T-helper 17 cell (primary cell): ENCODE results near the gene CLEC18B. TPM values are rescaled to one million over a fixed set of nuclear protein-coding genes. Genes with fewer than 3 reads are reported as not detected.
"Not testable (repeated sequence)": the region's sequence is repeated elsewhere in the genome, so short reads cannot be mapped to it uniquely, and the experiment has no call there.

Source experiments
- ATAC-seq: fragments of 150-1000 bp; cut with Tn5 transposase; 2 replicates; pipeline ENCODE4 v1.10.0; 2021; ENCODE audit warnings: mild to moderate bottlenecking, moderate library complexity
- DNase-seq, 3 donors: peaks; one replicate each; pipeline versions ENCODE4 v3.0.0 to v3.0.0-alpha.2; 2020 to 2021
- H3K9me3 ChIP-seq: one replicate; pipeline ENCODE4 v1.7.0; 2013; ENCODE audit warnings: low read length, mild to moderate bottlenecking; ENCODE audit not compliant: control insufficient read depth, poor library complexity, severe bottlenecking
- H3K27ac Mint-ChIP-seq: one replicate; pipeline ENCODE4 v1.8.0; 2022; ENCODE audit warnings: mild to moderate bottlenecking, moderate library complexity, mixed read lengths
- H3K27me3 Mint-ChIP-seq: one replicate; pipeline ENCODE4 v1.8.0; 2022; ENCODE audit warnings: mixed read lengths
- H3K36me3 Mint-ChIP-seq: one replicate; pipeline ENCODE4 v1.8.0; 2022; ENCODE audit warnings: low read depth, mixed read lengths
- H3K4me1 Mint-ChIP-seq: one replicate; pipeline ENCODE4 v1.8.0; 2022; ENCODE audit warnings: mild to moderate bottlenecking, mixed read lengths
- H3K4me3 Mint-ChIP-seq: one replicate; pipeline ENCODE4 v1.8.0; 2022; ENCODE audit warnings: mild to moderate bottlenecking, moderate library complexity, mixed read lengths
- total RNA-seq, 4 donors: library from RNA in 2 of 4; stranded (reverse) in 2 of 4; gene quantifications; one replicate each; pipeline ENCODE4 v1.2.3 and lab custom pipeline; 2022 to 2026

Gene CLEC18B
- total RNA-seq, 2 donors from 2014 or later: 1.6 to 2.4 TPM

DNA sequence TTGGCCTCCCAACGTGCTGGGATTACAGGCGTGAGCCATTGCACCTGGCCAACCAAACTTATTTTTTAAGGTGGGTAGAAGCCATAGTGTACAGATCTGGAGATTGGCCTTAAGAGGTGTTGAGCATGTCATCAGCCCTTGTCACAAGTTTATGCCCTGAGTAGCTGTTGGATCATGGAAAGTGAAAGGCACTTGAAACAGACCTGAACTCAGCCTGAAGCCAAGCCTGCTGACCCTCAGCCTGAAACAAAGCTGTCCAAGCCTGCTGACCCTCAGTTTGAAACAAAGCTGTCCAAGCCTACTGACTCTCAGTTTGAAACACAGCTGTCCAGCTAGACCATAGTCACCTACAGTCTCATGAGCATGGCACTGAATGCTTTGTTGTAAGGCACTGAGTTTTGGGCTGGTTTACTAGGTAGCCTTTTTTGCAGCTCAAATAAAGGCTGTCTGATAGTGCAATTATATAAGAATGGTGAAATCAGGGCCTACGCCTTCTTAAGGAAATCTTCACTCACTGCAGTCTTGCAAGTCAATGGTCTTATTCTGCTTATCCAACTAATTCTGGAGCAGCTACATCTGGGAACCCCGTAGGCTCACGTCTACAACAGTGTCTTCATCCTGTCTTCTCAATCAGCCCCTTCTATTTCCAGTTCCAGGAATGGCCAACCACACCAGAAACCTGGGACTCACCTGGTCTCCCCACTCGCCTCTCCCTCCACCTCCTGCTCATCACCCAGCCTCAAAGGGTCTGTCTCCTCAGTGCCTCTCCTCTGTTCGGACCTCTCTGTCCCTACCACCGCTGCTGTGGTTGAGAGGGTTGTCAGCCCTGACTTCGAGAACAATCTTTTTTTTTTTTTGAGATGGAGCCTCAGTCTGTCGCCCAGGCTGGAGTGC lies 48.1 kb downstream of the CLEC18B start:
- Mint-ChIP-seq H3K4me3 (no peak overlapping the region), H3K27ac (peak overlapping the region; percentile 79), H3K4me1 (peaks cover 3% of the 10 kb centered on the region), H3K36me3 (no peaks in the 10 kb centered on the region), H3K27me3 (no peaks in the 10 kb centered on the region)
- no peak for ATAC-seq
- DNase-seq: no peak
- H3K9me3 ChIP-seq: no peaks in the 10 kb centered on the region

GRCh38 chr16:74372369-74372768 lies 48.9 kb downstream of the CLEC18B start:
- H3K27ac Mint-ChIP-seq: peak overlapping the region; percentile 79
- ATAC-seq (no peak), DNase-seq (no peak)
- no peaks in the 10 kb centered on the region for H3K27me3 Mint-ChIP-seq
- H3K36me3 Mint-ChIP-seq: no peaks in the 10 kb centered on the region
- no peaks in the 10 kb centered on the region for H3K9me3 ChIP-seq
- no peak overlapping the region for H3K4me3 Mint-ChIP-seq
- H3K4me1 Mint-ChIP-seq: peaks cover 6% of the 10 kb centered on the region

DNA sequence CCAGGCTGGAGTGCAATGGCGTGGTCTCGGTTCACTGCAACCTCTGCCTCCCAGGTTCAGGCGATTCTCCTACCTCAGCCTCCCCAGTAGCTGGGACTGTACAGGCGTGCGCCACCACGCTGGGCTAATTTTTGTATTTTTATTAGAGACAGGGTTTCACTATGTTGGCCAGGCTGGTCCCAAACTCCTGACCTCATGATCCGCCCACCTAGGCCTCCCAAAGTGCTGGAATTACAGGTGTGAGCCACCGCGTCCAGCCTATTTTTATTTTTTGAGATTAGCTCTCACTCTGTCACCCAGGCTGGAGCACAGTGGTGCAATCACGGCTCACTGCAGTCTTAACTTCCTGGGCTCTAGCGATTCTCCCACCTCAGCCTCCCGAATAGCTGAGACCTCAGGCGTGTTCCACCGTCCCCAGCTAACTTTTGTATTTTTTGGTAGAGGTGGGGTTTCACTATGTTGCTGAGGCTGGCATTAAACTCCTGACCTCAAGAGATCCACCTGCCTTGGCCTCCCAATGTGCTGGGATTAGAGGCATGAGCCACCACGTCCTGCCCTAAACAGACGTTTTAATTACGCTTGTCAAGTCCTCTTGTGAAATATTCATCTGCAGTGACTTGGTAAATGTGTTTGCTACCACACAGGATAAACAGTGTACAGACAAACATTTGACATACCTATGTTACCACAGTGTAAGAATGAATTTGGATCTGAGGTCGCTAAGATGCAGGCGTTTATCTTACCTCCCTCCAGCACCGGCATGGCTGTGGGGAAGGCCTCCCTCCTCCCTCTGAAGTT lies 50.7 kb downstream of the CLEC18B start:
- DNase-seq, H3K36me3 Mint-ChIP-seq, H3K27ac Mint-ChIP-seq, H3K27me3 Mint-ChIP-seq, ATAC-seq, H3K4me3 Mint-ChIP-seq, H3K9me3 ChIP-seq: not testable (repeated sequence)
- peaks cover 13% of the 10 kb centered on the region for H3K4me1 Mint-ChIP-seq

- not testable (repeated sequence) for H3K36me3 Mint-ChIP-seq, H3K27me3 Mint-ChIP-seq, H3K9me3 ChIP-seq
- peaks cover 13% of the 10 kb centered on the region for H3K4me1 Mint-ChIP-seq
- peak overlapping the region; percentile 89 for H3K27ac Mint-ChIP-seq
- H3K4me3 Mint-ChIP-seq: peak overlapping the region; percentile 94
- peak; percentile 96 for ATAC-seq
- DNase-seq: peak; percentile 99 to 100 (median 100)
Measured at GRCh38 chr16:74368002-74368911, 53.0 kb downstream of the CLEC18B start.

- not testable (repeated sequence) for H3K9me3 ChIP-seq, H3K27me3 Mint-ChIP-seq, H3K36me3 Mint-ChIP-seq
- DNase-seq (peak in 1 of 3 donors; percentile 35), ATAC-seq (peak; percentile 32)
- Mint-ChIP-seq H3K4me1 (peaks cover 12% of the 10 kb centered on the region), H3K4me3 (peak overlapping the region; percentile 94), H3K27ac (peak overlapping the region; percentile 89)
Measured at GRCh38 chr16:74367469-74368001, 53.7 kb downstream of the CLEC18B start.

DNA sequence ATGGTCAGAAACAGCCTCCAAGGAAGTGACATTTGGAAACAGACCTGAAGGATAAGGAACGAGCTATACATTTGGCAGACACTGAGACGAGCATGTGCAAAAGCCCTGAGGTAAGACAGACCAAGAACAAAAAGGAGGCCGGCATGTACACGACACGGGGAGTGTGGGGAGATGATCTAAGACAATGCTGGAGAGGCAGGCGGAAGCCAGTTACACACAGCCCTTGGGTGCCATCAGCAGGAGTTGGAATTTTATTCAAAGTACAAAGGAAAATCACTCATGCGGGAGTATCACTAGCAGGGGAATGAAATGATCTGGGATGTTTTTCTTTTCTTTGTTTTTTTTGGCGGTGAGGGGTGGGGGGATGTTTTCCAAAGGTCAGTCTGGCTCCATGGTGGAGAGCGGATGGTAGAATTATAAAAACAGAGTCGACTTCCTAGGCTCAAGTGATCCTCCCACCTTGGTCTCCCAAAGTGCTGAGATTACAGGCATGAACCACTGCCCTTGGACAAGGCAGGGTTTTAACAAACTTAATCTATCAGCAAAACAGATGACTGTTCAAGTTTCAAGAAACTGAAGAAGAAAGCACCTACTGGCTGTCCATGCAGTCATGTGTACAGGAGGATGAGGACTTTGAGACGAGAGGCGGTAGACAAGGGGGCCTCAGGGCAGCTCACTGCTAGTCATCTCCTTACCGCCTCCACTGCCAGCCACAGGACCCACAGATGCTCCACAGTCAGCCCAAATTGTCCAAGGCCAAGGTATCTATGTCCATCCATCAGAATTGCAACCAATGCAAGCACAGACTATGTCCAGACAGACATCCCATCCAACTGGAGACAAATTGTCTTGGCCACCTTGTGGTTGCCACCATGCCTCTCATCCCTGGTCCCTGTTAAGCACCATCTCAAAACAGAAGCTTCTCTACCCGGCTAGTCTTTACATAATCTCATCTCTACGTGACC lies 59.4 kb downstream of the CLEC18B start:
- H3K27me3 Mint-ChIP-seq, H3K36me3 Mint-ChIP-seq, DNase-seq, H3K4me3 Mint-ChIP-seq, H3K9me3 ChIP-seq, H3K27ac Mint-ChIP-seq: not testable (repeated sequence)
- peaks cover 15% of the 10 kb centered on the region for H3K4me1 Mint-ChIP-seq
- peak; percentile 17 for ATAC-seq

Other genes with a start within 250 kb of the CLEC18B start
- gene PSMD7, start 124.7 kb downstream of the CLEC18B start, total RNA-seq: 10 to 100 TPM; 90.5 to 97.2 TPM
- gene NPIPB15, start 45.2 kb downstream of the CLEC18B start, total RNA-seq: 10 to 100 TPM in 1 of 2 donors, 1 to 10 TPM in 1; 6.4 to 12.9 TPM
- 100 to 1,000 TPM; 166 to 180 TPM for gene GLG1, start 185.6 kb upstream of the CLEC18B start, total RNA-seq
- 10 to 100 TPM; 34.2 to 61.2 TPM for gene RFWD3, start 245.4 kb upstream of the CLEC18B start, total RNA-seq